NB4 (cell line): ENCODE results near the gene NKAIN4.

ENCODE experiments used
- DNase-seq: peaks from one replicate; pipeline ENCODE4 v3.0.0; 2010; ENCODE audit warnings: low read depth
- H3K4me3 ChIP-seq: one replicate; pipeline ENCODE4 v1.5.1; 2011; ENCODE audit warnings: mild to moderate bottlenecking, low read depth, low read length, moderate library complexity
- MYC ChIP-seq: IDR thresholded peaks from 2 replicates; pipeline ENCODE4 v1.6.1; 2011; ENCODE audit warnings: low read depth, low read length
- POLR2A ChIP-seq: IDR thresholded peaks from 2 replicates; pipeline ENCODE4 v1.6.1; 2011; ENCODE audit warnings: mild to moderate bottlenecking; ENCODE audit not compliant: insufficient read length; ENCODE audit errors: extremely low read depth
- TF ChIP-seq, protein P1 (sequence below): IDR thresholded peaks from one replicate; pipeline ENCODE4 v1.5.1; 2012; ENCODE audit warnings: low read depth, low read length
- TF ChIP-seq, protein P2 (sequence below): IDR thresholded peaks from 2 replicates; pipeline ENCODE4 v1.6.1; 2011; ENCODE audit warnings: low read depth, low read length

The NKAIN4 gene

DNA sequence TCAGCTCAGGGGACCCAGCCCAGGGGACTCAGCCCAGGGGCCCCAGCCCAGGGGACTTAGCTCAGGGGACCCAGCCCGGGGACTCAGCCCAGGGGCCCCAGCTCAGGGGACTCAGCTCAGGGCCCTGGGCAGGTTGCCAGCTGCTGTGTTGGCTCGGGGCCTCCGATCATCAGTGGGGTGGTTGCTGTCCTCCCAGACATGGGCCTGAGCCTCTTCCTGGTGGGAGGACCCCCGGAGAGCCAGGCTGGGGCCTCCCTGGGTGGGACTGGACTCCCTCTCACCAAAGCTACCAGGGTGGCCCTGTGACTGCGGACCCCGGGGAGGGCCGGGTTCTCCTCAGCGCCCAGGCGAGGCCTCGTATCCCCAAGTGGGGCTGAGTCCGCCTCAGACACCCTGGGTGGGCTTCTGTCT is 43.1 kb upstream of the NKAIN4 start:
- H3K4me3 ChIP-seq, result no peak overlapping the region
- no peak for DNase-seq
- TF ChIP-seq, protein P1, sequence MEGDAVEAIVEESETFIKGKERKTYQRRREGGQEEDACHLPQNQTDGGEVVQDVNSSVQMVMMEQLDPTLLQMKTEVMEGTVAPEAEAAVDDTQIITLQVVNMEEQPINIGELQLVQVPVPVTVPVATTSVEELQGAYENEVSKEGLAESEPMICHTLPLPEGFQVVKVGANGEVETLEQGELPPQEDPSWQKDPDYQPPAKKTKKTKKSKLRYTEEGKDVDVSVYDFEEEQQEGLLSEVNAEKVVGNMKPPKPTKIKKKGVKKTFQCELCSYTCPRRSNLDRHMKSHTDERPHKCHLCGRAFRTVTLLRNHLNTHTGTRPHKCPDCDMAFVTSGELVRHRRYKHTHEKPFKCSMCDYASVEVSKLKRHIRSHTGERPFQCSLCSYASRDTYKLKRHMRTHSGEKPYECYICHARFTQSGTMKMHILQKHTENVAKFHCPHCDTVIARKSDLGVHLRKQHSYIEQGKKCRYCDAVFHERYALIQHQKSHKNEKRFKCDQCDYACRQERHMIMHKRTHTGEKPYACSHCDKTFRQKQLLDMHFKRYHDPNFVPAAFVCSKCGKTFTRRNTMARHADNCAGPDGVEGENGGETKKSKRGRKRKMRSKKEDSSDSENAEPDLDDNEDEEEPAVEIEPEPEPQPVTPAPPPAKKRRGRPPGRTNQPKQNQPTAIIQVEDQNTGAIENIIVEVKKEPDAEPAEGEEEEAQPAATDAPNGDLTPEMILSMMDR, result no peak
- TF ChIP-seq POLR2A (no peak), MYC (no peak)
- TF ChIP-seq, protein P2, sequence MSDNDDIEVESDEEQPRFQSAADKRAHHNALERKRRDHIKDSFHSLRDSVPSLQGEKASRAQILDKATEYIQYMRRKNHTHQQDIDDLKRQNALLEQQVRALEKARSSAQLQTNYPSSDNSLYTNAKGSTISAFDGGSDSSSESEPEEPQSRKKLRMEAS, result no peak

DNA sequence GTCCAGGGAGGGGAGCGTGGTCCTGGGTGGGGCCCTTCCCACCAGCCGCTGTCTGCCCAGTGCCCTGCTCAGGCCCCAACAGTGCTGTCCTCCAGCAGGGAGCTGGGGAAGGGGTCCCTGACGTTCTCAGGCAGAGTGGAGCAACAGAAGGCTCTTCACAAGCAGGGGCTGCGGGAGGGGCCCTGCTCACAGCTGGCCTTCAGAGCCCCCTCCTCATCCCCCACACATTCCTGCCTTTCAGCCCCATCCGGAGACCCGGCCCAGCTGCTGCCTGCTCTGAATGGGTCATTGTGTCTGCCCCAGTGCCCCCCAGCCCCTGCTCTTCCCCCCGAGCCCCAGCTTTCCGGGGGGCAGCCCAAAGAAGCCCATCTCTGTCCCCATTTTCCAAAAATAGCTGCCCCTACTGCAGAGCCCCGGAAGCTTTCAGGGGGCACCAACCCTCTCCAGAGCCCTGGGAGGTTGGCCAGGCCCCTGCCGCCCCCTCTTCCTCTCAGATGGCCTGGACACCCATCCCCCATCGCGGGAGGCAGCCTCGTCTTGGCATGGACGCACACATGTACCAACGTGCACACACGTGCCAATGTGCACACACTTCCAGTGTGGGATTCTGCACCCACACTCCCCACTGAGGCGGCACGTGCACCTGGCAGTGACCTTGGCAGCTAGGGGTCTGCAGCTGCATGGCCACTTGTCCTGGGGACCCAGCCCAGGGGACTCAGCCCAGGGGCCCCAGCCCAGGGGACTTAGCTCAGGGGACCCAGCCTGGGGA is 42.5 kb upstream of the NKAIN4 start:
- no peak overlapping the region for H3K4me3 ChIP-seq
- no peak for DNase-seq
- TF ChIP-seq, protein P1, result no peak
- TF ChIP-seq POLR2A (no peak), MYC (no peak)
- TF ChIP-seq, protein P2, result no peak

DNA sequence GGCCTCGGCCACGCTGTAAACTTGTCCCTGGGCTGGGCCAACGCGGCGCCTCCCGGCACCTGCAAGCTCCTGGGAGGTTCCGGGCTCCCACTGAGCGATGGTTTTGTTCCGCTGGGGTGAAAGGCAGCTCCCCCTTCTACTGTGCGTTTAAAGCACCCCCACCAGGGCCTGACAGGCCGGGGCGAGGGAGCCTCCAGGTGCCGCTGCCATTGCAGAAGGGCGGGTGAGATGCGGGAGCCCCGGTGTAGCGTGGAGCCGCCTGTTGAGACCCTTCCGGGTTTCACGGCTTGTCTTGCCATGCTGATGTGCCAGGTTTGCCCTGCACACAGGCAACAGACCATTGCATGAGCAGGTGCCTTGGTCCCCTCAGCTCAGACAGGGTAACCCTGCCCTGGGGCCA is 41.6 kb upstream of the NKAIN4 start:
- DNase-seq, result no peak
- TF ChIP-seq, protein P1, result no peak
- TF ChIP-seq, protein P2, result no peak
- no peak for TF ChIP-seq MYC
- no peak for TF ChIP-seq POLR2A
- no peak overlapping the region for H3K4me3 ChIP-seq

DNA sequence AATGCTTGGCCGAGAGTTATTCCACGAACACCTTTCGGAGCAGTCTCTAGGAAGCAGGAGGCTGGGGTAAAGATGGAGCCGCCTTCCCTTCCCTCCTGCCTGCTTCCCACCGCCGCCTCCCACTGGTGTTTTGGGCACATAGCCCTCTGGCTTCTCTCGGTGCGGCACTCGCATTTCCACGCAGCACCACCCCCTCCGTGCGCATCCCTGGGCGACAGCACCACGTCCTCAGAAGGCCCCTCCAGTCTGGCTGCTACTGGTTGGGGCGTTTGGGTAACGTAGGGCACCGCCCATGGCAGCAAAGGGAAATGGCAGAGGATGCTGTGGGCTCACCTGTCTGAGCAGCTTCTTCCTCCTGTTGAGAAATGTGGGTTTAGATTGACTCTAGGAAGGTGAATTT is 41.2 kb upstream of the NKAIN4 start:
- no peak for DNase-seq
- TF ChIP-seq, protein P1, result peak; percentile 9
- TF ChIP-seq MYC, result no peak
- H3K4me3 ChIP-seq, result no peak overlapping the region

DNA sequence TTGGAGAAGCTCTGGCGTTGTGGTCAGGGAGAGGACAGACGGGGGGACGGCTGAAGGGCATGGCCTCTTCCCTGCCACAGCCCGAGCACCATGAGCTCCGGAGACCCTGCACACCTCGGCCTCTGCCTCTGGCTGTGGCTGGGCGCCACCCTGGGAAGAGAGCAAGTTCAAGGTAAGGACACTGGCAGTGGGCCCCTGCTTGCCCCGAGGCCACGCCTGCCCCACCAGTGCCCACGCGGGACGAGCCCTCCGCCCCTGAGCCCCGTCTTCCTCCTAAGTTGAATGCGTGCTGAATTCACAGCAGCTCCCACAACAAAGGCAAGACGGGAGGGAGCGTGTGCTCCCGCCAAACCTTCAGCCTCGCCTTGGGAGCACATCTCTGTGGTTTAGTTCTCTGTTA is 40.8 kb upstream of the NKAIN4 start:
- no peak overlapping the region for H3K4me3 ChIP-seq
- TF ChIP-seq, protein P2, result no peak
- no peak for TF ChIP-seq POLR2A
- no peak for DNase-seq

DNA sequence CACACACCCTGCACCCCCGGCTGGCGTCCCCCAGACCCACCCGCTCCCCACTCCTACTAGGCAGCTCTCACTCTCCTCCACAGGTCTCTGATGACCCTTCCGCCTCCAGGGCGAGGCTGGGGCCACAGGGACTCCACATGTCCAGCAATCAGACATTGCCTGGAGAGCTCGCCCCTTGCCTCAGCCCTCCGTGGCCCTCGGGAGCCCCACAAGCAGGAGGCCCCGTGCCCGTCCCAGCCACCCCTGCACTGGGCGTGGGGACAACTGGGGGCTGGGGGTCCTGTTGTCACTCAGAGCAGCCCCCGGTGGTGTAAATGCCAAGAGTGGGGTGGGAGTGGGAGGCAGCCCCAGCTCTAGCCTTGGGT is 40.3 kb upstream of the NKAIN4 start:
- TF ChIP-seq, protein P1, result no peak
- TF ChIP-seq MYC (no peak), POLR2A (no peak)
- TF ChIP-seq, protein P2, result no peak
- DNase-seq, result no peak
- H3K4me3 ChIP-seq, result no peak overlapping the region
